Measurements from ENCODE around the gene PREX1.

Gene PREX1

GRCh38 chr20:48823960-48824498, 3.8 kb downstream of the PREX1 start:
- no peak overlapping the region for H3K27ac ChIP-seq (replicated peaks)
- no peak overlapping the region for H3K4me3 ChIP-seq (replicated peaks; ENCODE audit: insufficient read depth, low read length)
- TF ChIP-seq CTCF (IDR thresholded peaks at IDR 0.05; ENCODE audit: insufficient read depth, low read length) (no peak), REST (IDR thresholded peaks at IDR 0.05; ENCODE audit: insufficient replicate concordance, low read depth) (no peak), SPI1 (IDR thresholded peaks at IDR 0.05; ENCODE audit: borderline replicate concordance, low read depth) (no peak), GABPA (IDR thresholded peaks at IDR 0.05; ENCODE audit: low read depth) (no peak)
- peak in 1 of 2 experiments; percentile 30 for DNase-seq (ENCODE audit: low read depth in 1 of 2, low spot score in 1 of 2)
- H3K27me3 ChIP-seq (ENCODE audit: insufficient read depth, poor library complexity, severe bottlenecking), result no peaks in the 10 kb centered on the region

DNA sequence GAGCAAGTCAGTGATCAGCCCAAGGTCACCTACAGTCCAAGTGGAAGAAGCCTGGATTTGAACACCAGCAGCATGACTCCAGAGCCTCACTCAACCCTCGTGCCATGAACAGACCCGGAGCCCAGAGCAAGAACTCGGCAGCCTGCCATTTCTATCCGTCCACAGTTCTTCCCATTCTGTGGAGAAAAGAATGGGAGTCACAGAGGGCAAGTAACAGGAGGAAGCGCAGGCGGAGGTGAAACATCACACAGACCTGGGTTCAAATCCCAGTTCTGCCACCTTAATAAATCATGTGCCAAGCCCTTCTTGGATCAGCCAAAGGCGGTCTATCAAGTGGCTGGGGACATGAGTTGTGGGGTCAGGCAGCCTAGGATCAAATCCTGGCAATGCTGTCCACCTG, 4.3 kb downstream of the PREX1 start:
- DNase-seq (ENCODE audit: low read depth in 1 of 2, low spot score in 1 of 2), result no peak
- Histone ChIP-seq H3K4me3 (replicated peaks; ENCODE audit: insufficient read depth, low read length) (peak overlapping the region; percentile 15; the same call in 1 of the 2 replicates), H3K27ac (replicated peaks) (peak overlapping the region; percentile 54), H3K27me3 (ENCODE audit: insufficient read depth, poor library complexity, severe bottlenecking) (no peaks in the 10 kb centered on the region)
- no peak for TF ChIP-seq CTCF (IDR thresholded peaks at IDR 0.05; ENCODE audit: insufficient read depth, low read length)
- TF ChIP-seq SPI1 (IDR thresholded peaks at IDR 0.05; ENCODE audit: borderline replicate concordance, low read depth), result no peak
- TF ChIP-seq REST (IDR thresholded peaks at IDR 0.05; ENCODE audit: insufficient replicate concordance, low read depth), result no peak
- no peak for TF ChIP-seq GABPA (IDR thresholded peaks at IDR 0.05; ENCODE audit: low read depth)
- no peak for TF ChIP-seq POLR2AphosphoS5 (IDR thresholded peaks at IDR 0.05; ENCODE audit: low read depth)

DNA sequence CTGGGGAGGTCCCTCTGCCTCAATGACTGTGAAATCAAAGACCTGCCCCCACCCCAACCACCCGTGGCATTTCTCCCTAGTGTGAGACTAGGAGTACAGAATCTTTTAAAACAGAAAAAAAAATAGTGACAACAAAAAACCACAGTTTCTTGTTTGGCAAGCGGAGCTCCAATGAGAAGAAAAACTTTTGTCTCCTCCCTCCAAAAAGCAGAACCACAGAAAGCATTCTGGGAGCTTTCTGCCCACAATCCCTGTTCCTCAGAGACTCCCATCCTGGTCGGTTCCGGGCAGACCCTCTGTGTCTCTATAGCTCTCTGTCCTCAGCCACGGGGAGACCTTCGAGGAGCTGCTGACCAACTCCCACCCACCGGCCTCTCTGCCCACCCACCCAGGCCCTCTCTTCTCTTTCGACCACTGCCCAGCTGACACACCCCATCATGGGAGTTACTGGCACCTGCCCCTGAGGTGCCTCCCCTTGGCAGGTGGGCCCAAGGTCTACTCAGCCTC, 4.9 kb downstream of the PREX1 start:
- Histone ChIP-seq H3K27me3 (ENCODE audit: insufficient read depth, poor library complexity, severe bottlenecking) (no peaks in the 10 kb centered on the region), H3K4me3 (replicated peaks; ENCODE audit: insufficient read depth, low read length) (peak overlapping the region; percentile 15; the same call in 1 of the 2 replicates), H3K27ac (replicated peaks) (peak overlapping the region; percentile 54)
- TF ChIP-seq SPI1 (IDR thresholded peaks at IDR 0.05; ENCODE audit: borderline replicate concordance, low read depth) (peak; percentile 58; the same call in 1 of the 2 replicates), REST (IDR thresholded peaks at IDR 0.05; ENCODE audit: insufficient replicate concordance, low read depth) (no peak), POLR2AphosphoS5 (IDR thresholded peaks at IDR 0.05; ENCODE audit: low read depth) (no peak)
- peak in 1 of 2 experiments; percentile 70 for DNase-seq (ENCODE audit: low read depth in 1 of 2, low spot score in 1 of 2)

Measured in HL-60 (cell line).